Measurements from ENCODE around the gene ELOVL1. TPM values are rescaled to one million over a fixed set of nuclear protein-coding genes. Genes with fewer than 3 reads are reported as not detected.

The ELOVL1 gene
- total and polyA plus RNA-seq, 10 of the 15 experiments (the other 5 are each of a cell fraction or from before 2014, with no cell fraction given): 58.5 to 139 (median 89.8) TPM

DNA sequence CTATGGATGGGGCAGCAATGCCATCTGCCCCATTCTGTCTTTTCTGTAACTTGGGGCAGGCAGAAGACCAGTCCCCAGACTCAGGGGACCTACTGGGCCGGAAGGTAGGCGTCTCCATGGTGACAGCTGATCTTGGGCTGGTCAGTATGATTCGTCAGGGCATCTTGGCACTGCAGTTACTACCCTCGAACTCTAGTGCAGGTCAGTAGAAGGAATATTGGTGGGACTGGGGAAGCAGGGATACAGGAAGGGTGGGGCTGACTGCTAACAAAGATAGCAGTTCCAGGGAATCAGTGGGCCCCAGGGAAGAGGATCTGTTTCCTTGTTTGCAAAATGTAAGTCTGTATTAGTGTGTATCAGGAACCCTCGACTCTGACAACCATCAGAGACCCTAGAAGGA is 48.1 kb upstream of the ELOVL1 start (continued):
- TF ChIP-seq ZBTB4 (CRISPR knock-in tag; IDR thresholded peaks at IDR 0.05) (no peak), RUNX3 (IDR thresholded peaks at IDR 0.05; ENCODE audit: low read length) (no peak), PKNOX1 (IDR thresholded peaks at IDR 0.05) (no peak), CTCF (IDR thresholded peaks at IDR 0.05 in 2 of 3, conservative IDR thresholded peaks at IDR 0.05 in 1 of 3; ENCODE audit: control insufficient read depth in 2 of 3, extremely low read depth in 1 of 3, insufficient read depth in 1 of 3, low read depth in 3 of 3, low read length in 3 of 3) (no peak), NFYA (IDR thresholded peaks at IDR 0.05; ENCODE audit: borderline replicate concordance, low read depth, low read length) (no peak)
